Retinal pigment epithelial cell (primary cell): ENCODE measurements around the gene NPDC1.

Experiments
- DNase-seq: peaks from one replicate; pipeline ENCODE4 v3.0.0-alpha.2; 2010; ENCODE audit warnings: low read depth
- H3K4me3 ChIP-seq: 2 replicates; pipeline ENCODE4 v1.5.1; 2011; ENCODE audit warnings: mild to moderate bottlenecking, low read length, control low read depth, moderate library complexity
- CTCF ChIP-seq: conservative IDR thresholded peaks from 2 replicates; pipeline ENCODE4 v1.5.1; 2011; ENCODE audit warnings: low read depth, low read length, control low read depth, inconsistent platforms

NPDC1 gene

GRCh38 chr9:137030006-137030405 is 16.0 kb downstream of the NPDC1 start:
- DNase-seq: no peak
- TF ChIP-seq CTCF: no peak
- H3K4me3 ChIP-seq: no peak overlapping the region

GRCh38 chr9:137029058-137029936 is 16.7 kb downstream of the NPDC1 start:
- H3K4me3 ChIP-seq: peak overlapping the region; percentile 55

DNA sequence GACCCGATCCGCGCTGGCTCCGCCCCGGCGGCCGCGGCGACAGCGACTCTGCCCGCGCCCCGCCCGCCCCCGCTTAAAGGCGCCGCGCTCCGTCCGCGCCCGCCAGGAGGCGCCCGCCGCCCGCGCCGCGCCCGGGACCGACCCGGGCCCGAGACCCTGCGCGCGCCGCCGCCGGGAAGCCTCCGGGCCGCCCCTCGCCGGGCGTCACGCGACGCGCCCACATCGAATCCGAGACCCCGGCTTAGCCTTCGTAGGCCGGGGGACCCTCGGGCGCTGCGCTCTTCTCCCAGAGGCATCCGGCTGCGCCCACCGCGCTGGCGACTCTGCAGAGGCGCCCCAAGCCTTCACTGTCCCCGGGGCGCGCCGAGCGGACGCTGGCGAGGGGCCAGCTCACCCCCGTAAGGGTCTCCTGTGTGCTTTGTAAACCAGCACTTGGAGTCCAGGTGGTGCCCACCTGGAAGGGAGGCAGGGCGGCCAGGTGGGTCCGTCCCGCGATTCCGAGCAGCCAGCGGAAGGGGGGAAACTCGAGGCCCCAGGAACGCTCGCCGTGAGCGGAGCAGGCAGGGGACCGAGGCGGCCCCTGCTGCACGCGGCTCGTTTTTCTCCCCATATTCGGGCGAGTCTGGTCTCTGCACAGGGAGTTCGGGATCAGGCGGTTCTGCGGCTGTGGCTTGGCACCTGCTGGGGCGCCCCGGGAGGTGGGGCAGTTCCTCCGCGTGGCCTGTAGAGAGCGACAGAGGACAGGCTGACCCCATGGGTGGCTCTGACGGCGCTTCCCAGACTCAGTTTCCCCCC is 17.5 kb downstream of the NPDC1 start:
- H3K4me3 ChIP-seq: peak overlapping the region; percentile 55
- no peak for DNase-seq
- TF ChIP-seq CTCF: peak; percentile 61

More at GRCh38 chr9:137029058-137029936, 16.7 kb downstream of the NPDC1 start:
- DNase-seq: no peak
- peak; percentile 92 for TF ChIP-seq CTCF

DNA sequence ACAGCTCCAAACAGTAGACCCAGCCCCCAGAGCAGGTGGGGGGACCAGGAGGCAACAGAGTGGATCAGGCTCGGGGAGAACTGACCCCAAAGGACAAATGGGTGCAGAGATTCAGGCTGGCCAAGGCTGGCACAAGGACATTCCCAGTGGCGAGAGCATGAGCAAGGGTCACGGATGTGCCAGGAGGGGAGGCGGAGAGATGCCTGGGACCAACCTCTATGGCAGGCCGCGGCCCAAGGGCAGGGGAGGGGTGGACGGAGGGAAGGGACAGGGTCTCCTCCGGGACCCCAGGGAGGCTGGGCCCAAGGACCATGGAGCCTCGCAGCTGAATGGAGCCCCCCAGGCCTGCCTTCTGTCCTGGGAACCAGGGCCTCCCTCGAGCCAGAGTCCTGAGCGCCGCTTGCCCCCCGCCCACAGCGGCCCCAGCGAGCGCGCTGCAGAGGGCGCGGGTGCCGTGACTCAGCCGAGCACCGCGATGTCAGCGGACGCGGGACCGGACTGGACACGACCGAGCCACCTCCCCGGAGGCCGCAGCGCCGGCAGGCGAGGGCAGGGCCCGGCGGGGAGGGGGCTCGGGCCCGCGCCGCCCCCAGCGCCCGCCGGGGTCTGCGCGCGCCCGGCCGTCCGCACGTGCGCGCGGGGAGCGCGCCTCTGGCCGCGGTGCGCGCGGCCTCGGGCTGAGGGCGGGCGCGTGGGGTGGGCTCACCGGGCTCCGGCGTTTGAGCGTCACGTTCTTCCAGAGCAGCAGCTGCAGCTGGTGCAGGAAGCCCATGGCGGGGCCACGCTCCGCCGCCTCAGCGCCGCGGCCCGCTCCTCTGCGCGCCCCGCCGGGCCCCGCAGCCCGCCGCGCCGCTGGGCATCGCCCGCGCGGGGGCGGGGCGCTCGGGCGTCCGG is 18.4 kb downstream of the NPDC1 start, which contains the start of gene ABCA2:
ABCA2 (minus strand) TSS at position 869 of the 894 bp plus-strand sequence; CDS start at position 772, 97 bp downstream.
- no peak for DNase-seq
- no peak for TF ChIP-seq CTCF
- H3K4me3 ChIP-seq: peak within 1 kb of the TSS; percentile 55

DNA sequence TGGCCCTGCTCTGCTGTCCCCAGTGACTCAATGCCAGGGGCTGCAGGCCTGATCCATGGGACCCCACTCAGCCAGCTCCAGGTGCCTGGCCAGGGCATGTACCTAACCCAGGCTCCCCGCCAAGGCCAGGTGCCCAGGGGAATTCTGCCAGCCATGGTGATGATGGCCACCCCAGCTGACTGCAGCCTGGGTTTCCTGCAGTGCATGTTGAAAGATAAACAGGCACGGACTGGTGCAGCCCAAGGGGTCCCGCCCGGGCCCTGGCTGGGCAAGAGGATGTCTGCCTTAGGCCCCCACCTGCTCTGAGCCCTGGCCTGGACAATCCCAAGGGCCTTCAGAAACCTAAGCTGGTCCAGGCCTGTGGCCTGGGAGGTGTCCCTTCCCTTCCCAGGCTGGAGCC is 19.1 kb downstream of the NPDC1 start:
- no peak for TF ChIP-seq CTCF
- DNase-seq: no peak
- H3K4me3 ChIP-seq: peak overlapping the region; percentile 52

DNA sequence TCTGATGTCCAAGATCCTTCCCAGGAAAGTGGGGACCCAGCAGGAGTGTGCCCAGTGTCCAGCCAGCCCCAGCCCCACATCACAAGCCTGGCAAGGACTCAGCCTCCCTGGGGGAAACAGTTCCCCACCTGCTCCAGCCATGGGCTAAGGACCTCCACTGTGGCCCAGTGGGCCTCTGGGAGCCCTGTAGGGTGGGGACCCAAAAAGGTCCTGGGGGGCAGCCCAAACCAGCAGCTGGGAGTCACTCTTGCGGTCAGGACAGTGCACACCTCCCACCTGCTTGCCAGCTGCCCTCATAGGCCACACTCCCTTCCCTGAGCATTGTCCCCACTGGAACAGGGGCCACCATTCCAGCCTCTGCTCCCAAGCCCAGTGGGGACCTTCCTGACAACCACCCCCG is 19.6 kb downstream of the NPDC1 start:
- TF ChIP-seq CTCF: no peak
- H3K4me3 ChIP-seq: peak overlapping the region; percentile 52
- no peak for DNase-seq
